A673 (cell line): ENCODE data around the gene KEAP1. TPM values are rescaled to one million over a fixed set of nuclear protein-coding genes. Genes with fewer than 3 reads are reported as not detected.

ENCODE experiments used
- BruUV-seq: library from RNA; stranded (reverse); fragments of 400-500 nt; replicated peaks from 2 replicates; lab custom pipeline; 2021; lab: Mats Ljungman, UMichigan
- CTCF ChIA-PET: fragments of 300-600 bp; sonication (Branson Sonifier 250); formaldehyde crosslinking; loops from one replicate; lab custom pipeline; 2022; ENCODE audit warnings: antibody characterized with exemption; lab: Charles Lee
- POLR2A ChIA-PET: fragments of 300-600 bp; sonication (Branson Sonifier 250); formaldehyde crosslinking; loops from one replicate; lab custom pipeline; 2022; ENCODE audit warnings: antibody characterized with exemption; ENCODE audit not compliant: low non-redundant PET; lab: Charles Lee
- DNase-seq: peaks from one replicate; pipeline ENCODE4 v3.0.0-alpha.2; 2015; ENCODE audit warnings: low spot score
- H3K27ac ChIP-seq: fragments of 200-600 bp; sonication (generic); 2 replicates; pipeline ENCODE4 v1.5.1; 2016; ENCODE audit warnings: mixed run types, low read depth, mild to moderate bottlenecking, mixed read lengths, antibody characterized with exemption, low read length; ENCODE audit not compliant: poor library complexity, severe bottlenecking
- H3K27me3 ChIP-seq: fragments of 200-600 bp; sonication (generic); replicated peaks from 2 replicates; pipeline ENCODE4 v1.6.1; 2017; ENCODE audit warnings: mixed run types, low read depth, mild to moderate bottlenecking, mixed read lengths, antibody characterized with exemption, low read length; ENCODE audit not compliant: insufficient read depth, poor library complexity
- H3K36me3 ChIP-seq: fragments of 200-600 bp; sonication (generic); 2 replicates; pipeline ENCODE4 v1.6.1; 2016; ENCODE audit warnings: mixed run types, mild to moderate bottlenecking, mixed read lengths, antibody characterized with exemption, low read length; ENCODE audit not compliant: insufficient read depth, poor library complexity, severe bottlenecking
- H3K4me1 ChIP-seq: fragments of 200-600 bp; sonication (generic); 2 replicates; pipeline ENCODE4 v1.6.1; 2017; ENCODE audit warnings: mixed run types, mild to moderate bottlenecking, mixed read lengths, antibody characterized with exemption, low read length; ENCODE audit not compliant: insufficient read depth, poor library complexity, severe bottlenecking
- H3K4me3 ChIP-seq: fragments of 200-600 bp; sonication (generic); 2 replicates; pipeline ENCODE4 v1.5.1; 2016; ENCODE audit warnings: low read depth, mixed run types, mild to moderate bottlenecking, mixed read lengths, low read length; ENCODE audit not compliant: poor library complexity, severe bottlenecking
- H3K9me3 ChIP-seq: fragments of 200-600 bp; sonication (generic); 2 replicates; pipeline ENCODE4 v1.6.1; 2016; ENCODE audit warnings: mixed run types, low read depth, mild to moderate bottlenecking, mixed read lengths, antibody characterized with exemption, low read length; ENCODE audit not compliant: poor library complexity, severe bottlenecking
- CTCF ChIP-seq: fragments of 300-800, 200-600 bp; sonication (generic); conservative IDR thresholded peaks from 2 replicates; pipeline ENCODE4 v1.5.1; 2017; ENCODE audit warnings: low read depth, mild to moderate bottlenecking, antibody characterized with exemption, low read length, moderate library complexity, mixed read lengths
- EZH2 ChIP-seq: fragments of 200-600 bp; sonication (generic); IDR thresholded peaks from 2 replicates; pipeline ENCODE4 v1.6.1; 2017; ENCODE audit warnings: borderline replicate concordance, low read depth, mild to moderate bottlenecking, mixed read lengths, antibody characterized with exemption, low read length; ENCODE audit not compliant: poor library complexity, severe bottlenecking
- intact Hi-C: fragments of 100-400 bp; cut with micrococcal nuclease; formaldehyde crosslinking; loops from one replicate; pipeline ENCODE4 v1.10.0; 2022; ENCODE audit not compliant: unreplicated experiment
- microRNA-seq: library from miRNA; unstranded; fragments of <30 nt; microRNA quantifications from one replicate; pipeline ENCODE4 v1.2.0, GENCODE V29; 2021
- total RNA-seq: library from RNA; stranded (reverse); gene quantifications from 2 replicates; pipeline ENCODE4 v1.2.3, GENCODE V29; 2021

KEAP1 gene
- total RNA-seq, 1 experiment from 2014 or later, result 112 TPM

GRCh38 chr19:10442698-10443097 is 60.5 kb downstream of the KEAP1 start:
- TF ChIP-seq EZH2 (no peak), CTCF (no peak)
- DNase-seq, result no peak
- Histone ChIP-seq H3K27ac (no peak overlapping the region), H3K4me3 (no peak overlapping the region), H3K4me1 (no peaks in the 10 kb centered on the region), H3K9me3 (no peaks in the 10 kb centered on the region), H3K27me3 (no peaks in the 10 kb centered on the region), H3K36me3 (no peaks in the 10 kb centered on the region)
- intact Hi-C loops, result no loop called here
- no TSS peak for BruUV-seq
- ChIA-PET POLR2A (no interaction called here), CTCF (interaction anchor here (0.6 kb wide), 1 partner anchor 455 kb away, joined by 4 read pairs; no protein-coding TSS in a partner anchor)

GRCh38 chr19:10439588-10439987 is 63.6 kb downstream of the KEAP1 start:
- no peak overlapping the region for H3K4me3 ChIP-seq
- H3K9me3 ChIP-seq, result no peaks in the 10 kb centered on the region
- ChIA-PET CTCF (no interaction called here), POLR2A (no interaction called here)
- BruUV-seq, result no TSS peak
- H3K4me1 ChIP-seq, result no peaks in the 10 kb centered on the region
- no peak overlapping the region for H3K27ac ChIP-seq
- H3K36me3 ChIP-seq, result no peaks in the 10 kb centered on the region
- intact Hi-C loops, result no loop called here
- DNase-seq, result no peak
- no peaks in the 10 kb centered on the region for H3K27me3 ChIP-seq
- TF ChIP-seq EZH2 (no peak), CTCF (no peak)

Small RNAs within 50 kb of the gene (microRNA-seq; reads per million reads assigned to microRNA genes)
- gene MIR1238, result not detected

Other genes starting within 250 kb of the KEAP1 start
- gene ICAM1, start 232.2 kb downstream of the KEAP1 start, total RNA-seq, result 1.7 and 2.2 TPM in 2 replicates
- gene ICAM4, start 216.4 kb downstream of the KEAP1 start, total RNA-seq, result 0.58 and 1.5 TPM in 2 replicates
- 4.6 and 6.9 TPM in 2 replicates for gene ICAM5, start 213.4 kb downstream of the KEAP1 start, total RNA-seq
- 7.2 TPM in 2 replicates for gene ZGLP1, start 193.5 kb downstream of the KEAP1 start, total RNA-seq
- gene FDX2, start 187.3 kb downstream of the KEAP1 start, total RNA-seq, result 26.7 and 29.9 TPM in 2 replicates
- 84.6 and 87.7 TPM in 2 replicates for gene RAVER1, start 169.8 kb downstream of the KEAP1 start, total RNA-seq
- gene ICAM3, start 163.7 kb downstream of the KEAP1 start, total RNA-seq, result 2.6 and 3.2 TPM in 2 replicates
- 118 and 121 TPM in 2 replicates for gene TYK2, start 122.8 kb downstream of the KEAP1 start, total RNA-seq
- gene CDC37, start 99.8 kb downstream of the KEAP1 start, total RNA-seq, result 272 and 288 TPM in 2 replicates
- gene PDE4A, start 82.8 kb downstream of the KEAP1 start, total RNA-seq, result 32.5 and 40.1 TPM in 2 replicates
- gene S1PR5, start 14.1 kb upstream of the KEAP1 start, total RNA-seq, result 0.41 and 1.1 TPM in 2 replicates
- gene ATG4D, start 40.5 kb upstream of the KEAP1 start, total RNA-seq, result 52.1 and 57.1 TPM in 2 replicates
- 45.2 and 47.8 TPM in 2 replicates for gene KRI1, start 62.7 kb upstream of the KEAP1 start, total RNA-seq
- gene CDKN2D, start 65.6 kb upstream of the KEAP1 start, total RNA-seq, result 12.7 and 14.6 TPM in 2 replicates
- gene AP1M2, start 84.0 kb upstream of the KEAP1 start, total RNA-seq, result 2.5 and 2.8 TPM in 2 replicates
- 35.4 and 52.2 TPM in 2 replicates for gene SLC44A2, start 122.2 kb upstream of the KEAP1 start, total RNA-seq
- gene ILF3, start 151.0 kb upstream of the KEAP1 start, total RNA-seq, result 665 and 683 TPM in 2 replicates
- 82.4 and 89.6 TPM in 2 replicates for gene QTRT1, start 198.1 kb upstream of the KEAP1 start, total RNA-seq
- 143 and 155 TPM in 2 replicates for gene DNM2, start 214.7 kb upstream of the KEAP1 start, total RNA-seq